ENCODE results near the gene SLC44A4. TPM values are rescaled to one million over a fixed set of nuclear protein-coding genes. Genes with fewer than 3 reads are reported as not detected.

Gene SLC44A4
- total RNA-seq, 1 experiment from 2014 or later: 3.1 TPM

DNA sequence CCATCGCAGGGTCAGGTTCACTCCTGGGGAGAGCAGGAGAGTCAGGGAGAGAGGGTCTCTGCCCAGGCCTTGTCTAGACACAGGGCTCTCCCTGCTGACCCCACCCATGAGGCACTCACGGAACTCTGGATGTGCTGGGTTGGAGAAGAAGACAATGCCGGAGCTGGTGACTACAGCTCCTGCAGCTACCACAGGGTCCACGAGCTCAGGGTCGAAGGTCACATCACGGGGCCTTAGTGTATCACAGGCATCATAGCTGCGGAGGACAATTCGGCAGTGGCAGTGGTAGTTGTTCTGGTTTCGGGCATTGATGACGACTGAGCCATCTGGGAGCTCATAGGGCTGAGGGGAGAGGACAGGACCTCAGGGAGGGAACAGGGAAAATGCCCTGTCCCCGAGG, 18.9 kb downstream of the SLC44A4 start:
- Mint-ChIP-seq H3K36me3 (peaks cover 26% of the 10 kb centered on the region), H3K27me3 (ENCODE audit: low read depth) (peaks cover 5% of the 10 kb centered on the region; the same call in 1 of the 2 replicates), H3K9me3 (peaks cover 7% of the 10 kb centered on the region; the same call in 1 of the 2 replicates), H3K4me1 (peaks cover 15% of the 10 kb centered on the region), H3K27ac (no peak overlapping the region), H3K4me3 (no peak overlapping the region)
- no peak for DNase-seq (ENCODE audit: low spot score)
- no peak for ATAC-seq
- no peak for TF ChIP-seq NR2C2 (CRISPR knock-in tag; IDR thresholded peaks at IDR 0.05)
- no peak for TF ChIP-seq CBFB (CRISPR knock-in tag; IDR thresholded peaks at IDR 0.05; ENCODE audit: low read depth)
- TF ChIP-seq, protein P1, sequence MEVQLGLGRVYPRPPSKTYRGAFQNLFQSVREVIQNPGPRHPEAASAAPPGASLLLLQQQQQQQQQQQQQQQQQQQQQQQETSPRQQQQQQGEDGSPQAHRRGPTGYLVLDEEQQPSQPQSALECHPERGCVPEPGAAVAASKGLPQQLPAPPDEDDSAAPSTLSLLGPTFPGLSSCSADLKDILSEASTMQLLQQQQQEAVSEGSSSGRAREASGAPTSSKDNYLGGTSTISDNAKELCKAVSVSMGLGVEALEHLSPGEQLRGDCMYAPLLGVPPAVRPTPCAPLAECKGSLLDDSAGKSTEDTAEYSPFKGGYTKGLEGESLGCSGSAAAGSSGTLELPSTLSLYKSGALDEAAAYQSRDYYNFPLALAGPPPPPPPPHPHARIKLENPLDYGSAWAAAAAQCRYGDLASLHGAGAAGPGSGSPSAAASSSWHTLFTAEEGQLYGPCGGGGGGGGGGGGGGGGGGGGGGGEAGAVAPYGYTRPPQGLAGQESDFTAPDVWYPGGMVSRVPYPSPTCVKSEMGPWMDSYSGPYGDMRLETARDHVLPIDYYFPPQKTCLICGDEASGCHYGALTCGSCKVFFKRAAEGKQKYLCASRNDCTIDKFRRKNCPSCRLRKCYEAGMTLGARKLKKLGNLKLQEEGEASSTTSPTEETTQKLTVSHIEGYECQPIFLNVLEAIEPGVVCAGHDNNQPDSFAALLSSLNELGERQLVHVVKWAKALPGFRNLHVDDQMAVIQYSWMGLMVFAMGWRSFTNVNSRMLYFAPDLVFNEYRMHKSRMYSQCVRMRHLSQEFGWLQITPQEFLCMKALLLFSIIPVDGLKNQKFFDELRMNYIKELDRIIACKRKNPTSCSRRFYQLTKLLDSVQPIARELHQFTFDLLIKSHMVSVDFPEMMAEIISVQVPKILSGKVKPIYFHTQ (CRISPR knock-in tag; IDR thresholded peaks at IDR 0.05): no peak
- TF ChIP-seq FOXJ3 (CRISPR knock-in tag; IDR thresholded peaks at IDR 0.05; ENCODE audit: borderline replicate concordance): no peak
- no peak for TF ChIP-seq CREB1 (CRISPR knock-in tag; IDR thresholded peaks at IDR 0.05)
- TF ChIP-seq ZNF396 (CRISPR knock-in tag; IDR thresholded peaks at IDR 0.05; ENCODE audit: borderline replicate concordance): no peak
- TF ChIP-seq, protein P2, sequence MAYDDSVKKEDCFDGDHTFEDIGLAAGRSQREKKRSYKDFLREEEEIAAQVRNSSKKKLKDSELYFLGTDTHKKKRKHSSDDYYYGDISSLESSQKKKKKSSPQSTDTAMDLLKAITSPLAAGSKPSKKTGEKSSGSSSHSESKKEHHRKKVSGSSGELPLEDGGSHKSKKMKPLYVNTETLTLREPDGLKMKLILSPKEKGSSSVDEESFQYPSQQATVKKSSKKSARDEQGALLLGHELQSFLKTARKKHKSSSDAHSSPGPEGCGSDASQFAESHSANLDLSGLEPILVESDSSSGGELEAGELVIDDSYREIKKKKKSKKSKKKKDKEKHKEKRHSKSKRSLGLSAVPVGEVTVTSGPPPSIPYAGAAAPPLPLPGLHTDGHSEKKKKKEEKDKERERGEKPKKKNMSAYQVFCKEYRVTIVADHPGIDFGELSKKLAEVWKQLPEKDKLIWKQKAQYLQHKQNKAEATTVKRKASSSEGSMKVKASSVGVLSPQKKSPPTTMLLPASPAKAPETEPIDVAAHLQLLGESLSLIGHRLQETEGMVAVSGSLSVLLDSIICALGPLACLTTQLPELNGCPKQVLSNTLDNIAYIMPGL (CRISPR knock-in tag; IDR thresholded peaks at IDR 0.05): no peak
- no peak for TF ChIP-seq ZBTB21 (CRISPR knock-in tag; IDR thresholded peaks at IDR 0.05; ENCODE audit: borderline replicate concordance)
- TF ChIP-seq RELA (CRISPR knock-in tag; IDR thresholded peaks at IDR 0.05; ENCODE audit: borderline replicate concordance): no peak
- TF ChIP-seq PRRX2 (CRISPR knock-in tag; IDR thresholded peaks at IDR 0.05): no peak
- TF ChIP-seq, protein P3, sequence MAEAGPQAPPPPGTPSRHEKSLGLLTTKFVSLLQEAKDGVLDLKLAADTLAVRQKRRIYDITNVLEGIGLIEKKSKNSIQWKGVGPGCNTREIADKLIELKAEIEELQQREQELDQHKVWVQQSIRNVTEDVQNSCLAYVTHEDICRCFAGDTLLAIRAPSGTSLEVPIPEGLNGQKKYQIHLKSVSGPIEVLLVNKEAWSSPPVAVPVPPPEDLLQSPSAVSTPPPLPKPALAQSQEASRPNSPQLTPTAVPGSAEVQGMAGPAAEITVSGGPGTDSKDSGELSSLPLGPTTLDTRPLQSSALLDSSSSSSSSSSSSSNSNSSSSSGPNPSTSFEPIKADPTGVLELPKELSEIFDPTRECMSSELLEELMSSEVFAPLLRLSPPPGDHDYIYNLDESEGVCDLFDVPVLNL (CRISPR knock-in tag; IDR thresholded peaks at IDR 0.05; ENCODE audit: borderline replicate concordance, low read depth): no peak
- TF ChIP-seq KAT7 (CRISPR knock-in tag; IDR thresholded peaks at IDR 0.05; ENCODE audit: borderline replicate concordance): no peak
- TF ChIP-seq, protein P4, sequence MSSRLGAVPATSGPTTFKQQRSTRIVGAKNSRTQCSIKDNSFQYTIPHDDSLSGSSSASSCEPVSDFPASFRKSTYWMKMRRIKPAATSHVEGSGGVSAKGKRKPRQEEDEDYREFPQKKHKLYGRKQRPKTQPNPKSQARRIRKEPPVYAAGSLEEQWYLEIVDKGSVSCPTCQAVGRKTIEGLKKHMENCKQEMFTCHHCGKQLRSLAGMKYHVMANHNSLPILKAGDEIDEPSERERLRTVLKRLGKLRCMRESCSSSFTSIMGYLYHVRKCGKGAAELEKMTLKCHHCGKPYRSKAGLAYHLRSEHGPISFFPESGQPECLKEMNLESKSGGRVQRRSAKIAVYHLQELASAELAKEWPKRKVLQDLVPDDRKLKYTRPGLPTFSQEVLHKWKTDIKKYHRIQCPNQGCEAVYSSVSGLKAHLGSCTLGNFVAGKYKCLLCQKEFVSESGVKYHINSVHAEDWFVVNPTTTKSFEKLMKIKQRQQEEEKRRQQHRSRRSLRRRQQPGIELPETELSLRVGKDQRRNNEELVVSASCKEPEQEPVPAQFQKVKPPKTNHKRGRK (CRISPR knock-in tag; IDR thresholded peaks at IDR 0.05; ENCODE audit: borderline replicate concordance): no peak
- TF ChIP-seq ZNF219 (CRISPR knock-in tag; IDR thresholded peaks at IDR 0.05; ENCODE audit: borderline replicate concordance): no peak
- TF ChIP-seq, protein P5, sequence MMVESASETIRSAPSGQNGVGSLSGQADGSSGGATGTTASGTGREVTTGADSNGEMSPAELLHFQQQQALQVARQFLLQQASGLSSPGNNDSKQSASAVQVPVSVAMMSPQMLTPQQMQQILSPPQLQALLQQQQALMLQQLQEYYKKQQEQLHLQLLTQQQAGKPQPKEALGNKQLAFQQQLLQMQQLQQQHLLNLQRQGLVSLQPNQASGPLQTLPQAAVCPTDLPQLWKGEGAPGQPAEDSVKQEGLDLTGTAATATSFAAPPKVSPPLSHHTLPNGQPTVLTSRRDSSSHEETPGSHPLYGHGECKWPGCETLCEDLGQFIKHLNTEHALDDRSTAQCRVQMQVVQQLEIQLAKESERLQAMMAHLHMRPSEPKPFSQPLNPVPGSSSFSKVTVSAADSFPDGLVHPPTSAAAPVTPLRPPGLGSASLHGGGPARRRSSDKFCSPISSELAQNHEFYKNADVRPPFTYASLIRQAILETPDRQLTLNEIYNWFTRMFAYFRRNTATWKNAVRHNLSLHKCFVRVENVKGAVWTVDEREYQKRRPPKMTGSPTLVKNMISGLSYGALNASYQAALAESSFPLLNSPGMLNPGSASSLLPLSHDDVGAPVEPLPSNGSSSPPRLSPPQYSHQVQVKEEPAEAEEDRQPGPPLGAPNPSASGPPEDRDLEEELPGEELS (CRISPR knock-in tag; IDR thresholded peaks at IDR 0.05): no peak
- ChIA-PET POLR2A (no interaction called here), CTCF (no interaction called here)

DNA sequence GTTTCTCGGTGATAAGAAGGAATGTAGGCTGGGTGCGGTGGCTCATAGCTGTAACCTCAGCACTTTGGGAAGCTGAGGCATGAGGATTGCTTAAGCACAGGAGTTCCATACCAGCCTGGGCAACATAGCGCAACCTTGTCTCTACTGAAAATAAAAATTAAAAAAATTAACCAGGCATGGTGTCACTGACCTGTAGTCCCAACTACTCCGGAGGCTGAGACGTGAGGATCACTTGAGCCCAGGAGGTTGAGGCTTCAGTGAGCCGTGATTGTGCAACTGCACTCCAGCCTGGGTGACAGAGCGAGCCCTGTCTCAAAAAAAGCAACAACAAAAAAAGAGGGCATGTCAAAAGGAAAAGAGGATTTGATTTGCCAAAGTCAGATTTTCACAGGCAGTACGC, 20.1 kb downstream of the SLC44A4 start:
- no peak overlapping the region for H3K4me3 Mint-ChIP-seq
- ATAC-seq: no peak
- peaks cover 26% of the 10 kb centered on the region for H3K36me3 Mint-ChIP-seq
- H3K4me1 Mint-ChIP-seq: peaks cover 10% of the 10 kb centered on the region
- ChIA-PET CTCF (no interaction called here), POLR2A (no interaction called here)
- H3K27ac Mint-ChIP-seq: no peak overlapping the region
- DNase-seq (ENCODE audit: low spot score): no peak
- peaks cover 5% of the 10 kb centered on the region; the same call in 1 of the 2 replicates for H3K27me3 Mint-ChIP-seq (ENCODE audit: low read depth)
- peaks cover 7% of the 10 kb centered on the region; the same call in 1 of the 2 replicates for H3K9me3 Mint-ChIP-seq
- TF ChIP-seq, protein P6, sequence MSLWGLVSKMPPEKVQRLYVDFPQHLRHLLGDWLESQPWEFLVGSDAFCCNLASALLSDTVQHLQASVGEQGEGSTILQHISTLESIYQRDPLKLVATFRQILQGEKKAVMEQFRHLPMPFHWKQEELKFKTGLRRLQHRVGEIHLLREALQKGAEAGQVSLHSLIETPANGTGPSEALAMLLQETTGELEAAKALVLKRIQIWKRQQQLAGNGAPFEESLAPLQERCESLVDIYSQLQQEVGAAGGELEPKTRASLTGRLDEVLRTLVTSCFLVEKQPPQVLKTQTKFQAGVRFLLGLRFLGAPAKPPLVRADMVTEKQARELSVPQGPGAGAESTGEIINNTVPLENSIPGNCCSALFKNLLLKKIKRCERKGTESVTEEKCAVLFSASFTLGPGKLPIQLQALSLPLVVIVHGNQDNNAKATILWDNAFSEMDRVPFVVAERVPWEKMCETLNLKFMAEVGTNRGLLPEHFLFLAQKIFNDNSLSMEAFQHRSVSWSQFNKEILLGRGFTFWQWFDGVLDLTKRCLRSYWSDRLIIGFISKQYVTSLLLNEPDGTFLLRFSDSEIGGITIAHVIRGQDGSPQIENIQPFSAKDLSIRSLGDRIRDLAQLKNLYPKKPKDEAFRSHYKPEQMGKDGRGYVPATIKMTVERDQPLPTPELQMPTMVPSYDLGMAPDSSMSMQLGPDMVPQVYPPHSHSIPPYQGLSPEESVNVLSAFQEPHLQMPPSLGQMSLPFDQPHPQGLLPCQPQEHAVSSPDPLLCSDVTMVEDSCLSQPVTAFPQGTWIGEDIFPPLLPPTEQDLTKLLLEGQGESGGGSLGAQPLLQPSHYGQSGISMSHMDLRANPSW (CRISPR knock-in tag; conservative IDR thresholded peaks at IDR 0.05; ENCODE audit: low read depth): no peak
- TF ChIP-seq, protein P7, sequence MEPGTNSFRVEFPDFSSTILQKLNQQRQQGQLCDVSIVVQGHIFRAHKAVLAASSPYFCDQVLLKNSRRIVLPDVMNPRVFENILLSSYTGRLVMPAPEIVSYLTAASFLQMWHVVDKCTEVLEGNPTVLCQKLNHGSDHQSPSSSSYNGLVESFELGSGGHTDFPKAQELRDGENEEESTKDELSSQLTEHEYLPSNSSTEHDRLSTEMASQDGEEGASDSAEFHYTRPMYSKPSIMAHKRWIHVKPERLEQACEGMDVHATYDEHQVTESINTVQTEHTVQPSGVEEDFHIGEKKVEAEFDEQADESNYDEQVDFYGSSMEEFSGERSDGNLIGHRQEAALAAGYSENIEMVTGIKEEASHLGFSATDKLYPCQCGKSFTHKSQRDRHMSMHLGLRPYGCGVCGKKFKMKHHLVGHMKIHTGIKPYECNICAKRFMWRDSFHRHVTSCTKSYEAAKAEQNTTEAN (CRISPR knock-in tag; IDR thresholded peaks at IDR 0.05): no peak
- TF ChIP-seq, protein P8, sequence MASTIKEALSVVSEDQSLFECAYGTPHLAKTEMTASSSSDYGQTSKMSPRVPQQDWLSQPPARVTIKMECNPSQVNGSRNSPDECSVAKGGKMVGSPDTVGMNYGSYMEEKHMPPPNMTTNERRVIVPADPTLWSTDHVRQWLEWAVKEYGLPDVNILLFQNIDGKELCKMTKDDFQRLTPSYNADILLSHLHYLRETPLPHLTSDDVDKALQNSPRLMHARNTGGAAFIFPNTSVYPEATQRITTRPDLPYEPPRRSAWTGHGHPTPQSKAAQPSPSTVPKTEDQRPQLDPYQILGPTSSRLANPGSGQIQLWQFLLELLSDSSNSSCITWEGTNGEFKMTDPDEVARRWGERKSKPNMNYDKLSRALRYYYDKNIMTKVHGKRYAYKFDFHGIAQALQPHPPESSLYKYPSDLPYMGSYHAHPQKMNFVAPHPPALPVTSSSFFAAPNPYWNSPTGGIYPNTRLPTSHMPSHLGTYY (CRISPR knock-in tag; IDR thresholded peaks at IDR 0.05): no peak
- TF ChIP-seq NFE2L1 (CRISPR knock-in tag; IDR thresholded peaks at IDR 0.05) (no peak), MXD4 (CRISPR knock-in tag; IDR thresholded peaks at IDR 0.05; ENCODE audit: borderline replicate concordance) (no peak)

All from WTC11 (cell line).